GM19238 (cell line): ENCODE data around the gene GALNT9.

ENCODE experiments used
- DNase-seq: peaks from one replicate; pipeline ENCODE4 v3.0.0; 2011; ENCODE audit warnings: low spot score; ENCODE audit not compliant: insufficient read length

Gene GALNT9

DNA sequence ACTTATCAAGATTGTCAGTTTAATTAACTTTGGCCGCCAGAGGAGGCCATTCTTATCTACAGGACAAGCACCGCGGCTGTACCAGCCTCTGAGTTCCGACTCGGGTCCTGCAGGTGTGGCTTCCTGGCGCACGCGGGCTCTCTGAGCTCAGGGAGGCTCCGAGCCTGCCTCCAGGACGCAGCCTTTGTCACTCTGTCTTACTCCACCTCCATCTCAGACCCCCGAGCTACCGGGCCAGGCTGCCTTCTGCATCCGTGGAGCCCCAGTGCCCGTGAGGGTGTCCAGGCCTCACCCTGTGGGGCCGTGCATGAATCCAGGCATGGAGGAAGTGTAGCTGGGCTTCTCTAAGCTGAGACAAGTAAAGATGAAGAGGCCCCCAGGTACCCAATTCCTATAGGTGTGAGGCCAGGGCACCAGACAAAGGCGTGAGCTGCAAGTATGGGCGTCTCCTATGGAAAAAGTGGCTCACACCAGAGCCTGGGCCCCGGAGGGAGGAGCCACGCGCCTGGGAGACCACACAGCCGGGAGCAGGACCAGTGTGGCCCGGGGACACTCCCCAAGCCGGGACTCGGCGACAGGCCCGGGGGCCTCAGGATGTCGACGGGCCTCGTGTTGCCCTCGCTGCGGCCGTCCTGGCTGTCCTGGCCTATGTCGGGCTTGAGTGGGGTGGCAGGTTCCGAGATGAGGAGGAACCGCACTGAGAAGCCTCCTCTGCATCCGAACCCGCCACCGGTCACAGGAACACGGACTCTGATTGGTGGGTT is 142.3 kb downstream of the GALNT9 start:
- no peak for DNase-seq

- DNase-seq: no peak
Observed at GRCh38 chr12:132186208-132186856, 143.1 kb downstream of the GALNT9 start.

DNA sequence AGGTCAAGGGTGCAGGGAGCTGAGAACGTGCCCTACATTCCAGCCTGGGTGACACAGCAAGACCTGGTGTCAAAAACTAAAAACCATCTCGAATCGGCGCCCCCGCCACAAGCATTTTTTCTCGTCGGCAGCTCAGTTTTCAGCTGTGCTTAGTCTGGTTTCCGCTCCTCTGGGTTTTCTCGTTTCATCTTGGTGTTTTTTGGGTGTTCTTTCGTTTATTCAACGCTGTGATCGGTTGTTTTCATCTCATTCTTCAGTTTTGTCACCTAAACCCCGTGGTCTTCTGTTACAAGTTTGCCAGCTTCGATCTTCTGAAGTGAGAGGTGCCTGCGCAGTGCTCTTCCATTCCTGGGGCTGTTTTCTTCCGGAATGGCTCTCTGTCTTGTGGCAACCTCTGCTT is 143.7 kb downstream of the GALNT9 start:
- DNase-seq: no peak

DNA sequence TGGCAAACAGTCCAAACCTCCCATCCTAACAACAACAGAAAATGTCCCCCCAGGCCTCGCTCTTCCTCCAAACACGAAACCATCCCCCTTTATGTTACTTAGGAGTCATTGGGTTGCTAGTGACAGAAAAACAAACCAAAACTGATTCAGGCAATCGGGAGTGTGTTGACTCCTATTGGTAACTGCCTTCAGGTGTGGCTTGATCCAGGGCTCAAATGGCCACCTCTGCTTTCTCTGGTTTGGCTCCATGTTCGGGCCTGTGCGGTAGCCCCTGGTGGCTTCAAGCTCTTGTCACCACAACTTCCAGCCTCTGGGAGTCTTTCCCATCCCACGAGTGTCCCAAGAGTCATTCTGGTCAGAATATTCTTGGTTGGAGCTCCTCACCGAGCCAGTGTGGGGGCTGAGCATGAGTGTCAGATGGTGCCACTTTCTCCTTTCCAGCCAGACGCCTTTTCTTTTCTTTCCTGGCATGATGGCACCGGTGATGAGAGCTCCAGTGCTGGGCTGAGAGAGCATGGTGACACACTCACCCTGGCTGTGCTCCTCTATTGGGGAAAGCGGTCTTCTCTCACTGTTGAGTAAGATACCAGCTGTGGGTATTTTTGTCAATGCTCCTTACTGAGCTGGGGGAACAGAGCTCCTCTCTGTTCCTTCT is 146.6 kb downstream of the GALNT9 start:
- no peak for DNase-seq

GRCh38 chr12:132182206-132182710 is 147.1 kb downstream of the GALNT9 start:
- DNase-seq: no peak

DNA sequence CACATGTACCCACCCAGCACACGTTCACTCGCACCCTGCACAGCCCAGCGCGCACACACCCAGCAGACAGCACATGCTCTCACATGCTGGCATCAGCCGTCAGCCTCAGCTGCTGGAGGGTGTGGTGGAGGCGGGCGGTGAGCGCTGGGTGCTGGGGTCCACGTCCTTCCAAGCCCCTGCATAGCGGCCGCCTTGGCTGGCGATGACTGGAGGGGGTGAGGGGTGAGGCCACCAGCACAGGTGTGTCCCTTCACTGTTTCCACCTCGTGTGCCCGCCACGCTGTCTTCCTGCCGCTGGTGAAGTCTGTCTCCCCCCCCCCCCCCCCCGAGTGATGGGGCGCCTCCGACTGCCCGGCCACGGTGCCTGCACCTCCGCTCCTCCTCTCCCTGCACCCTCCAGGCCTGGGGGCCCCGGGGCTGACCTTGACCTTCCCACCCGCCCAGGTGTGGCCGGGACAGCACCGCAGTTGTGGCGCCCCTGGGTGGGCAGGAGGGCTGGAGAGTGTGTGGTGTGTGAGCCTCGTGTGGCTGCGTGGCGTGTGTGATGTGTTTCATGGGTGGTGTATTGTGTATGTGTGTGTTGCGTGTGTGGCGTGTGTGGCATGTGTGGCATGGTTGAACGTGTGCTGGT is 147.7 kb downstream of the GALNT9 start:
- DNase-seq: no peak

GRCh38 chr12:132180648-132181546 is 148.5 kb downstream of the GALNT9 start:
- DNase-seq: no peak

GRCh38 chr12:132179431-132180362 is 149.7 kb downstream of the GALNT9 start:
- no peak for DNase-seq

GRCh38 chr12:132178801-132179401 is 150.5 kb downstream of the GALNT9 start:
- no peak for DNase-seq

DNA sequence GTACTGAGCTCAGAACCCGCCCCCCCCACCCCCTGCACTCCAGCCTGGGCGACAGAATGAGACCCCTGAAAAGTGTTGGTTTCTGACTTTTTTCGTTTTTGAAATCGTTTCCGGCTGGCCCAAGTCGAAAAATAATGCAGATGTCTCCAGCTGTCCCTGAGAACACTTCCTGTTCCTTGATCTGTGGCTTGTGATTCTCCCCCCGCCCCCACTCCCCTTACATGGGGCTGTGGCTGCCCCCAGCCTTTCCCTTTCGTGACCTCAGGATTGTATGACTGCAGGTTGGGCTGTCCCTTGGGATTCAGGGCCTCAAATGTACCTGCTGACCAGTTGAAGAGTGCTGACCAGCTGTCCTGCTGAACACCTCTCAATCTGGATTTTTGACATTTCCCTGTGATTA is 151.1 kb downstream of the GALNT9 start:
- no peak for DNase-seq

GRCh38 chr12:132176920-132177551 is 152.4 kb downstream of the GALNT9 start:
- no peak for DNase-seq

DNA sequence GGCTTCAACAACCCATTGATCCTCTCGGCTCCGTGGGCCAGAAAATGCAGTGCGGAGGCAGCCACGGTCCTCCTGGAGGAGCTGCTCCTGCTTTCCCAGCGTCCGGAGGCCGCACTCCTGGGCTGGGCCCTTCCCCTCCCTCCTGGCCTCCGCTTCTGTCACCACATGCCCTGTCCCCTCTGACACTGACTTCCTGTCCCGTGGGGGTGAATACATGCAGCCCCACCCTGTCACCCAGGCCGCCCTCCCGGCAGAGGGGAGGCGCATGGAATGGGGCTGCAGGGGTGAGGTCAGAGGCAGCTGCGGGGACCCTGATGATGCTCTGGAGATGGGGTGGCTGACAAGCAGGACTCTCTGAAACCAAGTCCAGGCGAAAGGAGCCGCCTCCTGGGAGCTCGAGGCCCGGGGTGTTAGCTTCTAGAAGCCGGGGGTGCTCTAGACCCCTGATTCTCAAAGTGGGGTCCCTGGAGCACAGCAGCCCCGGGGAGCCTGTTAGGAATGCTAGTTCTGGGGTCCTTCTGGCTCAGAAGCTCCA is 152.9 kb downstream of the GALNT9 start:
- DNase-seq: no peak

GRCh38 chr12:132175496-132176384 is 153.6 kb downstream of the GALNT9 start:
- no peak for DNase-seq

DNA sequence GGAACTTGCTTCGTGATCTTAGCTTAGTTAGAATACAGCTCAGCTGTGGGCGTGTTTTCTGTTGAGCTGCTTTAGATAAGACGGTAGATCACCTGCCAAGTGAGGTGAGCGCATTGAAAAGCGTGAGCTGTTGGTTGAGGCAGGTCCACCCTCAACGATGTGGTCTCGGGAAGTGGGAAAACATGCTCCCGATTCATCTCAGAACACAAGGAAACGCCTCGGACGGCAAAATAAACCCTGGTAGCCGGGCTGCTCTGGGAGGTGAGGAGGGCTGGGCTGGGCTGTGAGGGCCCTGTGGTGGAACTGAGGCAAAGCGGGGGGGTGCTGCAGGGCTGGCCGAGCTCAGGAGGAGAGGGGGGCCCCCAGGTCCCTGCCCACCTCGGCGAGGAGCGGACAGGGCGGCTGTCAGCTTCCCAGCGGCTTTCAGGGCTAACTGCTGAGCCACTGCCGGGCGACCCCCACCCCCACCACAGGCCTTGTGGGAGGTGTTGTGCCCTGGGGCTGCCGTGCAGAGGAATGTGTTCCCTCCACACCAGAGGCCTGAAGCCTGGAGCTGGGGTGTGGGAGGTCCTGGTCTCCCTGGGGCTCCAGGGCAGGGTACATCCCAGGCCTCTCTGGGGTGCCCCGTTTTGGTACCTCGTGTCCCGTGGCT is 154.4 kb downstream of the GALNT9 start:
- DNase-seq: no peak

- DNase-seq: no peak
Observed at GRCh38 chr12:132174015-132174838, 155.2 kb downstream of the GALNT9 start.
